Parathyroid adenoma (tissue), 2 donors: ENCODE results near the gene PDAP1.
A peak's percentile ranks its signal among the peaks of the same experiment; 100 is the strongest.

Experiments
- H2AFZ ChIP-seq: fragments of 300-600 bp; sonication (generic); one replicate; pipeline ENCODE4 v1.7.0; 2017; ENCODE audit warnings: antibody characterized with exemption, mild to moderate bottlenecking
- H3K27ac ChIP-seq: fragments of 300-600 bp; sonication (generic); one replicate; pipeline ENCODE4 v1.7.0; 2017
- H3K27me3 ChIP-seq: fragments of 300-600 bp; sonication (generic); one replicate; pipeline ENCODE4 v1.7.0; 2017; ENCODE audit warnings: low read length; ENCODE audit not compliant: control insufficient read depth, insufficient read depth
- H3K36me3 ChIP-seq: fragments of 300-600 bp; sonication (generic); one replicate; pipeline ENCODE4 v1.7.0; 2017; ENCODE audit warnings: low read length; ENCODE audit not compliant: control insufficient read depth, insufficient read depth
- H3K4me1 ChIP-seq: fragments of 300-600 bp; sonication (generic); one replicate; pipeline ENCODE4 v1.7.0; 2017; ENCODE audit warnings: control low read depth
- H3K4me2 ChIP-seq: fragments of 300-600 bp; sonication (generic); one replicate; pipeline ENCODE4 v1.7.0; 2017; ENCODE audit warnings: low read length
- H3K4me3 ChIP-seq: fragments of 300-600 bp; sonication (generic); one replicate; pipeline ENCODE4 v1.7.0; 2017; ENCODE audit warnings: low read depth, low read length
- H3K79me2 ChIP-seq: fragments of 300-600 bp; sonication (generic); one replicate; pipeline ENCODE4 v1.7.0; 2017; ENCODE audit warnings: control low read depth
- H3K9ac ChIP-seq: fragments of 300-600 bp; sonication (generic); one replicate; pipeline ENCODE4 v1.7.0; 2017; ENCODE audit warnings: mild to moderate bottlenecking
- H3K9me3 ChIP-seq: fragments of 300-600 bp; sonication (generic); one replicate; pipeline ENCODE4 v1.7.0; 2017; ENCODE audit warnings: low read length; ENCODE audit not compliant: control insufficient read depth
- CTCF ChIP-seq: fragments of 300-600 bp; sonication (generic); IDR thresholded peaks from one replicate; pipeline ENCODE4 v1.7.0; 2017; ENCODE audit warnings: antibody characterized with exemption, mild to moderate bottlenecking
- donor health status: primary hyperparathyroidism.

Gene PDAP1

GRCh38 chr7:99375070-99375807 lies 33.2 kb downstream of the PDAP1 start:
- Histone ChIP-seq H3K27me3 (no peaks in the 10 kb centered on the region), H3K4me1 (peaks cover 5% of the 10 kb centered on the region), H3K27ac (peak overlapping the region; percentile 64), H3K9me3 (no peaks in the 10 kb centered on the region), H2AFZ (peak overlapping the region; percentile 94), H3K4me3 (peak overlapping the region; percentile 62), H3K4me2 (peak overlapping the region; percentile 63), H3K36me3 (no peaks in the 10 kb centered on the region), H3K9ac (no peak overlapping the region), H3K79me2 (no peaks in the 10 kb centered on the region)
- TF ChIP-seq CTCF, result no peak

GRCh38 chr7:99374111-99375064 lies 34.0 kb downstream of the PDAP1 start, which contains the start of gene ARPC1B:
Gene ARPC1B (plus strand): TSS chr7:99374730. CDS start chr7:99385715, 10,985 bp downstream.
- Histone ChIP-seq H3K4me3 (peak within 1 kb of the TSS; percentile 62), H3K9ac (no peak within 1 kb of the TSS), H3K27me3 (no peaks in the 10 kb centered on the region), H3K27ac (peak within 1 kb of the TSS; percentile 64), H3K36me3 (no peaks in the 10 kb centered on the region), H3K4me1 (peaks cover 5% of the 10 kb centered on the region), H3K79me2 (no peaks in the 10 kb centered on the region), H3K9me3 (no peaks in the 10 kb centered on the region), H2AFZ (peak within 1 kb of the TSS; percentile 94), H3K4me2 (peak within 1 kb of the TSS; percentile 63)
- TF ChIP-seq CTCF, result no peak

GRCh38 chr7:99373091-99374066 lies 35.0 kb downstream of the PDAP1 start:
- no peak for TF ChIP-seq CTCF
- Histone ChIP-seq H3K4me1 (peaks cover 5% of the 10 kb centered on the region), H3K27me3 (no peaks in the 10 kb centered on the region), H3K36me3 (no peaks in the 10 kb centered on the region), H3K9ac (no peak overlapping the region), H3K27ac (peak overlapping the region; percentile 64), H3K4me3 (peak overlapping the region; percentile 62), H2AFZ (peak overlapping the region; percentile 48), H3K9me3 (no peaks in the 10 kb centered on the region), H3K79me2 (no peaks in the 10 kb centered on the region), H3K4me2 (peak overlapping the region; percentile 63)

GRCh38 chr7:99372275-99373090 lies 35.9 kb downstream of the PDAP1 start:
- no peak overlapping the region for H3K4me3 ChIP-seq
- no peak overlapping the region for H3K9ac ChIP-seq

More at GRCh38 chr7:99372275-99373090, 35.9 kb downstream of the PDAP1 start:
- TF ChIP-seq CTCF, result no peak
- Histone ChIP-seq H3K27ac (no peak overlapping the region), H3K79me2 (no peaks in the 10 kb centered on the region), H2AFZ (peak overlapping the region; percentile 48), H3K36me3 (no peaks in the 10 kb centered on the region), H3K27me3 (no peaks in the 10 kb centered on the region), H3K4me1 (peaks cover 5% of the 10 kb centered on the region), H3K9me3 (no peaks in the 10 kb centered on the region), H3K4me2 (peak overlapping the region; percentile 60)
